Posterior vena cava (tissue), 2 donors: ENCODE results near the gene TEX261. TPM values are rescaled to one million over a fixed set of nuclear protein-coding genes. Genes with fewer than 3 reads are reported as not detected.

Source experiments
- DNase-seq: peaks from one replicate; pipeline ENCODE4 v3.0.0-alpha.2; 2020; ENCODE audit warnings: low spot score
- intact Hi-C, 2 donors: fragments of 100-400 bp; cut with DNase I; formaldehyde crosslinking; loops; one replicate each; pipeline versions ENCODE4 v1.14.1 to v1.14.2; 2022 to 2023
- total RNA-seq, 2 donors: library from RNA; stranded (reverse); fragmentation: NEBNext Ultra II Directional; extraction: Animal tissue kit (Norgen Biotek cat#: 25700); gene quantifications; one replicate each; pipeline ENCODE4 v1.2.1, GENCODE V29; 2021
- donor health status: DM: yes; HTN: yes; CAD: no.
- donor health status: DM: yes; HTN: yes; CAD: no.

The TEX261 gene
- total RNA-seq, 2 donors from 2014 or later: 44.3 to 50.4 TPM

DNA sequence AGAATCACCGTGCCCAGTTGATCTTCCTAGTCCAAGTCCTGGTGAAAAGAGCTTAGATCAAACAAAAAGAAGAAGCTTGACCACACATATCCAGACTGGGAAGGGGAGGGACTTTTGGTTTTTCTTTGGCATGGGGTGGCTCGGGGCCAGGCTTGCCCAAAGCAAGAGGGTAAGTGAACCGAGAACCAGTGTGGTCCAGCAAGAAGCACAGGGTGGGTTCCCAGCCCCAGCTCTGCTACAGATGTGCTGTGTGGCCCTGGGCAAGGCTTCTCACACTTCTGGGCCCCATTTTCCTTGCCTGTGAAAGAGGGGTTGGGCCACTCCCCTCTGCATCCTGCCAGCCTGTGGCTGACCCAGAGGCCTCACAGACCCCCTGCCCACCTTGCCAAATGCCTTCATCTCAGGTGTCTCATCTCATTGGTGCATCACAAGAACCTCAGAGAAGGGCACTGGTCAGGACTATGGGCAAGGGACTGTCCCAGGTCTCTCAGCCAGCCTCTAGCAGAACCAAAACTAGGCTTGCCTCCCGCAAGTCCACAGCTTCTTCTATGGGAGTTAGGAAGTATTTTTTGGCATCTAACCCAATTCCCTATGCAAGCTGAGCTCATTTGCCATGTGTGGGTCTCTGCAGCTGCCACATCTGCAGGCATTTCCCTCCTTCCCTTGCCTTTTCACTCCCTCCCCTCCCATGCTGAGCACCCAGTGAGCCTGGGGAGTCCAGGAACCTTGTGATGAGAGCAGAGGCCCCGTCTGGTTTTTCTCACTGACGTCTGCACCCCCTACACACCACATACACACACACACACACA lies 52.1 kb downstream of the TEX261 start:
- intact Hi-C loops: no loop called here
- peak; percentile 70 for DNase-seq

DNA sequence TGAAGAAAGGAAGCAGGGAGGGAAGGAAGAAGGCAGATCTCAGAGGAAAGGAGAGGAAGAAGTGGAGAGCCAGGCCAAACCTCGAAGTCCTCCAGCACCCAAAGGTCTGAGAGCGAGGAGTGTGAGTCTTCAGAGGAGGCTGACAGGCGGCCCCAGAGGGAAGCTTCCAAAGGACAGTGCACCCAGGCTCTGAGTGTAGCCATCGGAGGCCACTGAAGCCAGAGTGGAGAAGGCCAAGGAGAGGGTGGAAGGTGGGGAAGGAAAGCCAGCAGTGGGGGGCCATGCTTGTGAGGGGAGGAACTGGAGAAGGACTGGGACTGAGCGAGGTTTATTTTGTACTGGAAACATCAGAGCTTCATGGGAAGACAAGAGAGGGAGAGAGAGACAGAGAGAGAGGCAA lies 53.0 kb downstream of the TEX261 start:
- DNase-seq: peak; percentile 46
- intact Hi-C loops: no loop called here

DNA sequence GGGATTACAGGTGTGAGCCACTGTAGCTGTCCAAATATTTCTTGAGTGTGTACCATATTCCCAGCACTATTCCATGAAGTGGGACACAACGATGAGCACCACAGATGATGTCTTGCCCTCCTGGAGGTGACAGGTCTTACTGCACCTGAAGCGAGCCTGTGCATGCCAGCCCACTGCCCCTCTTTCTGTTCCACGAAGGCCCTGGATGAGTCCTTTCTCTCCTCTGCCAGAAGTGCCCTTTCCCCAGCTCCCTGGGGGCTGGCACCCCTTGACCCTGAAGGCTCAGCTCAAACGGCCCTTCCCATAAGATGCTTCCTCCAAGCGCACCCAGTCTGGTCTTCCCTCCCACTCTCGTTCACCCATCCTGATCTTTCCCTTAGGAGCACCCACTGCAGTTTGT lies 53.5 kb downstream of the TEX261 start:
- DNase-seq: peak; percentile 29
- intact Hi-C loops: no loop called here

DNA sequence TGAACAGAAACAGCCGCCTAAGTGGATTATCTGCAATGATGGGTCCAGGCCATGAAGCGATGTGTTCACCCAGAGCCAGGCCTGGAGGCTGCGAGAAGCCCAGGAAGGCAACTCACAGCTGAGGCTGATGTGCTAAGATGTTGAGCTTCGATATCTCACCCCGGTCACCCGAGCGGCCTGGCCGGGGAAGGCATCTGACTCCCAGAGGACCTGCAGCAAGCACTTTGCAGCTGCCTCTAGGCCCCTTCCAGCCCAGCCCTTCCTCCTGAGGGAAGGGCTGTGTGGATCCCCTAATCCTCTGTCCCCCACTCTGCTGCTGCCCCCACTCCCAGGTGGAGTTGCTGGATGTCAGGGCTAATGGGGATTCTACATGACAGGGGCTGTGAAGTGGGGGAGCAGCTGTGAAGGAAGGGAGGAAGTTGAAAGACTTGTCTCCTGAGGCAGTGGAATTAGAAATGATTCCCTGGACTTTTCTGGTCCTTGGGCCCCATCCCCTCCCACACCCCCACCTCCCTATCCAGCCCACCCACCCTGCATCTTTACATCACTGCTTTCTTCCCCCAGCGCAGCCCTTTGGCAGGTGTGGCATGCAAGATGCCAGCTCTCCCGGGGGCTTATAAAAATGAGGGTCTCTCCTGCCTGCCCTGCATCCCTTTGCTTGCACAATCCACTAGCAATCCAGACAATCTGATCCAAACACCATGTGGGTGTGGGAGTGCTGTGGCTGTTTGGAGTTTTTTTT lies 54.7 kb downstream of the TEX261 start:
- peak; percentile 76 for DNase-seq
- intact Hi-C loops: no loop called here

DNA sequence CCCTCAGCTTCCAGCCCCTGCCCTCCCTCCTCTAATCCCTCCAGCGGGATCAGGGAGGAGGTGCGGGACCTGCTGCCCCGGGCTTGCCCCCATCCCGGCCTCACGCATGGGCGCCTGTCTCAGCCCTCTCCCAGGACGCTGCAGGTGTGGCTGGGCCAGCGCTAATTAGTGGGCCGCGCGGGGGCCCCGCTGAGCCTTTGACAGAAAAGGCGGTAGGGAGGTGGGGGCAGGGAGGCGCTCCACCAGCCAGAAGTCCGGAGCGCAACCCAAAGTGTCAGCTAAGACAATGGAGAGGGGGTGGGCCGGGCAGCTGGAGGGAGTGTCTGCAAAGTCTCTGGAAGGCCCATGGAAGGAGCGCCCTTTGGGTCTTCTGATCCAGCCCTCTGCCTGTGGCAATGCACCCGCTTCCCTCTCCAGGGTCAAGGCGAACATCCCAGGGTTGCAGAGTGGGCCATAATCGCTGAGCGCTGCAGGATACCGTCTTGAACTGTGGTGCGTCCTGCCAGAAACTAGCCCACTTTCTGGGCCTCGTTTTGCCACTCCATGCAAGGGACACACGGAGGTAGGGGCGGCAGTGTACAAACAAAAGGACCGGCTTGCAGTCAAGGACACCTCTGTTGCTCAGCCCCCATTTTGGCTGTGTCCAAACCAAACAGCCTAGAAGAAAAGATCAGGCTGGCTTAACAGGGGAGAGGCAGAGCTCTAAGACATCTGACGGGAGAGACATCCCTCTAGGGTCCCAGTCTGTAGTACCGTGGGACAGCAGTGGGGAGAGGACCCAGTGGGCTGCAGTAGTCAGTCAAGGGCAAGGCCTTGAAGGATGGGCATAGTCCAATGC lies 55.5 kb downstream of the TEX261 start:
- intact Hi-C loops: no loop called here
- DNase-seq: peak; percentile 50

DNA sequence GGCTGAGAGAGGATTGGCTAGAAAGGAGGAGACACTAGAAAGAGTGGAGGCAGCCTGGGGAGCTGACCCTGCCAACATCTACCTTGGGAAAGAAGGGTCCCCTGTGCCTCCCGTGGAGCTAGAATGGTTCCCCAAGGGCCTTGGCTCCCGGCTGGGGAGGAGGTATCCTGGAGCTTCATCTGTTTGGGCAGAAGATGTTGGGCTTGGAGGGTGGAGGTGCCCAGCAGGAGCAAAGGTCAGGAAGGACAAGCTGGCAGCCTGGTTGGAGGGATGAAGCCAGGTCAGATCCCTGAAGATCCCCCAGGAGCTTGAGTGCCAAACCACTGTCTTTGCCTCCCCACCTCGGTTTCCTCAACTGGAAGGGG lies 56.1 kb downstream of the TEX261 start:
- peak; percentile 56 for DNase-seq
- intact Hi-C loops: no loop called here

DNA sequence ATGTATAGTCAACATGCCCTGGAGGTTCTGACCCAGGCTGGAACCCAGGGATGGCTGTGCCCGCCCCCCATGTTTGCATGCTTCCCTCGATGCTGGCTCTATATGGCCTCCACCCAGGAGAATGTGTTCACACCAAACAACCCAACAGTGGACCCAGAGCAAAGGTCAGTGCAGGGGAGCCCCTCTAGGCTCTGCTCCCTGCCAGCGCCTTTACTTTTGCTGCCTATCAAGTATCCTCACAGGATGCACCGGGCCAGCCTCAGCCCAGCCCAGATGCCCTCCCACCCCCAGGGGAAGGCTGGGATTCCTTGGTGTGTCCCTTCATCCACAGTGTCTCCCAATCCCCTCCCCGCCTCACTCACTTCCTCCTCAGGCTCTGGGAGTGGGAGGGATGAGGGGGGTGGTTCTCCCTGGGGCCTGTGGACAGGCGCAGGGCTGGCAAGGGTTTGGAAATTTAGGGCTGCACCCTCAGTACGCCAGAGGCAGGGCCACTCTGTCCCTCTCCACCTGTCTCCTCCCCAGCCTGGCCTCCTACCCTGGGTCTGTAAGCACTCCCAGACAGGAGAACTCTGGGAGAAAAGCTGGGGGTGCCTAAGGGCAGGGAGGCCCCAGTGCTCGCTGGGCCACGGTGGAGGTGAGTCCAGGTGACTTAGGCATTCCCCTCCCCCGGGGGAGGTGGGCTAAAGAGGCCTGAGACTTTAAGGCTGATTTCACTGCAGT lies 56.6 kb downstream of the TEX261 start:
- intact Hi-C loops: no loop called here
- DNase-seq: peak; percentile 64

DNA sequence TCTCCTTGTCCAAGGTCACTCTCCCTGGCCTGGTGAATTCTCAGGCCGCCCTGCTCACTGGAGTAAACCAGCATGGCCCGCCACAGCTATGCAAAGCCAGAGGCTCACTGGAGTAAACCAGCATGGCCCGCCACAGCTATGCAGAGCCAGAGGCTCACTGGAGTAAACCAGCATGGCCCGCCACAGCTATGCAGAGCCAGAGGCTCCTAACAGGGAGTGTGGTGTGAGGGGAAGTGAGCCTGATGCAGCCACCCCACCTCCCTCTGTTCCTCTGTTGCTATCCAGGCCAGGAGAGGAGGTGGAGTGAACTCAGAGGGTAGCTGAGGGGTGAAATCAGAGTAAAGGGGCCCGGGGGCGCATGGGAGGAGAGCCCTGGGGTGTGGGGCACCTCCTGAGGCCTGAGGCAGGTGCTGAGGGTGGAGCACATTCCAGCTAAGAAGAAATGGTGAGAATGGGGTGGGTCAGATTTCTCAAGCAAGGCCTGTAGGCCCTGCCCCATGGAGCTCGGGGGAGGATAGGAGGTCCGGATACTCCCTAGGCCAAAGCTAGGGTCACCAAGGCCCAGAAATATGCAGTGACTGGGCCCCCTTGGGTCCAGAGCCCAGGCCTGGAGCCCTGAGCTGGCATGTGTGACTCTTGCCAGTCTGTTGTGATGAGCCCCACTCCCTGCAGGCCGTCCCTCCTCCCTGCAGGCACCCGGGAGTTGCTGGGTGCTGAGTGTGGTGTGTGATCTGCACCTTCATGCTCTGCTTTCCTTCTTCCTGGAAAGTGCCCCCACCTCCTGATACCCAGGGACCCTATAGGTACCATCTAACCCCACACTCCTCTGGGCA lies 57.5 kb downstream of the TEX261 start:
- intact Hi-C loops: no loop called here
- DNase-seq: peak; percentile 55

DNA sequence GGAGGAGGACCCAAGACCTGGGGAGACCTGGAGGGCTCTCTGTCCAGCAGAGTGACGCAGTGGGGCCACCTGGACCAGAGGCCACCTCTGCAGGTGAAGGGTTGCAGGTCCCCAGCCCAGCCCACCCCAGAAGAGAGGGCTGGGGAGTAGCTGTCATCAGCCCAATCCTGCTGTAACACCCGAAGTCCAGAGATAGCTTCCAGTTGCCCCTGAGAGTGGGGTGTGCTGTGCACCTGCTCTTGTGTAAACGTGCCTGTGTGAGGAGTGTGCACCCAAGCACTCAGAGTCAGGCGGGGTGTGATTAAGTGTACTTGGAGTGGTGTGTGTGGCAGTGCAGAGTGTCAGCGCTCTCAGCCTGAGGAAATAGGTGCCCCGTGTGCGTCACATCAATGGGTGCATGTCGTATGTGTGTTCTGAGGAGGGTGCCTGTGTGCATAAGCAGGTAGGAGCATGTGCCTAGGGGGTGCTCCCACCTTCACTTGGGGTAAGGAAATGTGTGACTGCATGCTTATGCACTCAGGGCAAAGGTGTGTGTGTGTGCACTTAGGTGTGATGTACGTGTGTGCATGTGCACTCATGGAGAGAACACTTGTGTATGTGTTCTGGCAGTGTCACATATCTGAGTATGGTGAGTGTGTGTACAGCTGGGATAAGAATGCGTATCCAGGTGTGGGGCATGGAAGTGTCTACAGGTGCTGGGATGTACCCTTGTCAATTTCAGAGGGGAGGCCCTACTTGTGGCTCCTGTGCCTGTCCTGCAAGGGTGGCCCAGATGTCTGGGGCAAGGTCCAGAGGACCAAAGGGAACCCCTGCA lies 58.3 kb downstream of the TEX261 start:
- peak; percentile 37 for DNase-seq
- intact Hi-C loops: no loop called here

Other genes with a start within 250 kb of the TEX261 start
- 1 to 10 TPM; 3.0 to 5.2 TPM for gene ADD2, start 226.7 kb downstream of the TEX261 start, total RNA-seq
- gene FIGLA, start 204.2 kb downstream of the TEX261 start, total RNA-seq: not detected
- gene CLEC4F, start 174.3 kb downstream of the TEX261 start, total RNA-seq: under 1 TPM; 0.29 to 0.32 TPM
- gene CD207, start 159.1 kb downstream of the TEX261 start, total RNA-seq: under 1 TPM in 1 of 2 donors, not detected in 1; 0.42 TPM
- gene VAX2, start 94.3 kb downstream of the TEX261 start, total RNA-seq: 1 to 10 TPM in 1 of 2 donors, under 1 TPM in 1; 0.57 to 1.4 TPM
- gene ATP6V1B1, start 59.0 kb downstream of the TEX261 start, total RNA-seq: 1 to 10 TPM in 1 of 2 donors, under 1 TPM in 1; 0.48 to 1.4 TPM
- gene ANKRD53, start 16.2 kb downstream of the TEX261 start, total RNA-seq: 1 to 10 TPM; 1.4 to 2.3 TPM
- 10 to 100 TPM; 89.5 to 90.9 TPM for gene NAGK, start 73.8 kb upstream of the TEX261 start, total RNA-seq
- 10 to 100 TPM; 21.3 to 22.6 TPM for gene MCEE, start 135.4 kb upstream of the TEX261 start, total RNA-seq
- gene MPHOSPH10, start 135.8 kb upstream of the TEX261 start, total RNA-seq: 10 to 100 TPM; 26.3 to 28.3 TPM
- gene PAIP2B, start 232.2 kb upstream of the TEX261 start, total RNA-seq: 1 to 10 TPM; 2.8 to 3.8 TPM